ENCODE data around the gene SLC22A5.
A peak's percentile ranks its signal among the peaks of the same experiment; 100 is the strongest.

SLC22A5 gene

DNA sequence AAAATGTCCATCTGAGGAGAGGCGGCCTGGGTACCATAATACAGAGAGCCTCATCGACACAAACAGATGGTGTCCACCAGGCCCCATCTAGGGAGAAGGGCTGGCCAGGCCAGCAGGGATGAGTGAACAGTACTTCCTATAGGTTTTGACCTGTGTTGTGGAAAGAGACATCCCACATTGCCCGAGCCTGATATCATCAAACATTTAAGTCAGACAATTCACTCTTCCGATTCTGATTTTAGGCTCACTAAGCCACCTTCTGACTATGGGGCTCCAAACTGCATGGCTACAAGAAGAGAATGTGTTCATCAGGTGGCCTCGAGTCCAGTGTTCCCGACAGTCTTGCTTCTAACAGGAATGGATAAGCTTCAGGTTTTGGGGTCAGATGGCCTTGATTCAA, 38.9 kb downstream of the SLC22A5 start:
- in situ Hi-C loops (cut with MboI; ENCODE audit: low pct_unique_long_range_greater_than_20kb, low sequenced_read_pairs, unreplicated experiment) = no loop called here
- TF ChIP-seq CTCF (IDR thresholded peaks at IDR 0.05; ENCODE audit: extremely low read depth, insufficient read depth, missing control alignments) = no peak
- DNase-seq (ENCODE audit: low spot score) = no peak

DNA sequence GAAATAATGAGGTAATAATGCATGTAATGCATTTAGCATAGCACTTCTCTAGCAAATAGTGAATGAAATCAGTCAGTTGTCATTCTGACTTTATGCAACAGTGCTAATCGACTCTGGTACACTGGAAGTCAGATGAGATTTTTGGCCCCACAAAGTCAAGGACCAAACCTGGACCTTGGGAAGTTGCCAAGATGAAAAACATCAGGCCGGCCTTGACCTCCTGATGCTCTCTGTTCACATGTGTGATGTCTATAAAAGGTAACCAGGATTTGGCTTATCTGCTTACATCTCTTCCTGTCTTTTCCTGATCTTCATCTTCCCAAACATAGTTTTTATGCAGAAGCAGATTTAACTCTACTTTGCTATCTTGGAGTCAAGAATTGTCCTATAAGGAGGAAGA, 39.5 kb downstream of the SLC22A5 start:
- in situ Hi-C loops (cut with MboI; ENCODE audit: low pct_unique_long_range_greater_than_20kb, low sequenced_read_pairs, unreplicated experiment) = no loop called here
- DNase-seq (ENCODE audit: low spot score) = no peak
- no peak for TF ChIP-seq CTCF (IDR thresholded peaks at IDR 0.05; ENCODE audit: extremely low read depth, insufficient read depth, missing control alignments)

DNA sequence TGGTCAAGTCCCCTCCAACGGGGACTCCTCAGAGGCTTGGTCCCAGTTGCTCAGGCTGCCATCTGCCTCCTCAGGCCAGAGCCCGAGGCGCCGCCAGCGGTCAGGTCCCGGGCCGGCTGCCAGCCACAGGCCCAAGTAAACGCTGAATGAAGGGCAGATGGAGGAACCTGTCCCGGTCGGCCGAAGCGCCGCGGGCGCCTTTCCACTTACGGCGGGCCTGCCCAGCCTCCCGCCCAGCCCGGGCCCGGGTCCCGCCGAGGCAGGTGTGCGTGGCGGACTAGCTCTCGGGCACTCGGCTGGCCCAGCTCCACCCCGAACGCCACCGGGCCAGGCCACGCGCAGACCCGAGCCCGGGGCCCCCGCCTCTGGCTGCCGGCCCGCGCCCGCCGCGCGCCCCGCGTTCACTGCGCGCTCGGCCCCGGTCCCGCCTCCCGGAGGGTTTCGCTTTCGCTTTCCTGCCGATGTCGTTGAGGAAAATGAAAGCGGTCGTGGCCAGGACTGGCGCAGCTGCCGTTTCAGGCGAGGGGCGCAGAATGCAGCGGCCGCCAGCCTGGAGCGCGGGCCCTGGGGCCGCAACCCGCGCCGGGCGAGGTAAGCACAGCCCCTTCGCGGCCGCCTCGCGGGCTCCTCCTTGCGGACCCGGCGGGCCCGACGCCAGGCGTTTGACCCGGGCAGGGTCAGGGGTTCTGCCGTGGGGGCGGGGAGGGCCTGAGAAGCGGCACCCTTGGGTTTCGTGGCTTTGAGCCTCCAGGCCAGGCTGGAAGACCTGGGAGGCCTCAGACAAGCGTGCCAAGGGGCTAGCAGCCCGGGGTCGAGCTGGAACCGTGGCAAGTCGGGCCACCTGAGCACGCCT, 41.2 kb downstream of the SLC22A5 start:
- in situ Hi-C loops (cut with MboI; ENCODE audit: low pct_unique_long_range_greater_than_20kb, low sequenced_read_pairs, unreplicated experiment) = no loop called here
- peak; percentile 89 for DNase-seq (ENCODE audit: low spot score)

GRCh38 chr5:132411304-132412013, 41.9 kb downstream of the SLC22A5 start:
- no peak for TF ChIP-seq CTCF (IDR thresholded peaks at IDR 0.05; ENCODE audit: extremely low read depth, insufficient read depth, missing control alignments)
- in situ Hi-C loops (cut with MboI; ENCODE audit: low pct_unique_long_range_greater_than_20kb, low sequenced_read_pairs, unreplicated experiment) = no loop called here
- no peak for DNase-seq (ENCODE audit: low spot score)

More for the DNA sequence above, 41.2 kb downstream of the SLC22A5 start:
- TF ChIP-seq CTCF (IDR thresholded peaks at IDR 0.05; ENCODE audit: extremely low read depth, insufficient read depth, missing control alignments) = peak; percentile 66

- in situ Hi-C loops (cut with MboI; ENCODE audit: low pct_unique_long_range_greater_than_20kb, low sequenced_read_pairs, unreplicated experiment) = no loop called here
Measured at GRCh38 chr5:132413567-132413966, 44.1 kb downstream of the SLC22A5 start.

More at GRCh38 chr5:132413567-132413966, 44.1 kb downstream of the SLC22A5 start:
- no peak for TF ChIP-seq CTCF (IDR thresholded peaks at IDR 0.05; ENCODE audit: extremely low read depth, insufficient read depth, missing control alignments)
- DNase-seq (ENCODE audit: low spot score) = no peak
